GM12878 (cell line): Measurements from ENCODE around the gene GNPNAT1. TPM values are rescaled to one million over a fixed set of nuclear protein-coding genes. Genes with fewer than 3 reads are reported as not detected.
"Not testable (repeated sequence)": the region's sequence is repeated elsewhere in the genome, so short reads cannot be mapped to it uniquely, and the experiment has no call there.

Source experiments
- ATAC-seq: fragments of 200-7000 bp; cut with Tn5 transposase; 3 replicates; pipeline ENCODE4 v1.9.1; 2020; ENCODE audit warnings: mild to moderate bottlenecking, moderate library complexity
- BruUV-seq: library from RNA; stranded (reverse); fragments of 400-500 nt; replicated peaks from 2 replicates; lab custom pipeline; 2021; lab: Mats Ljungman, UMichigan
- CTCF ChIA-PET: fragments of 300-600 bp; sonication (Branson Sonifier 250); formaldehyde crosslinking; extraction: SDS; loops from one replicate; lab custom pipeline; 2021; ENCODE audit warnings: inconsistent platforms; lab: Yijun Ruan, JAX
- POLR2A ChIA-PET: fragments of 350-600 bp; formaldehyde crosslinking; extraction: SDS; loops from one replicate; lab custom pipeline; 2021; ENCODE audit warnings: inconsistent platforms; lab: Charles Lee
- RAD21 ChIA-PET: fragments of 300-600 bp; sonication (Branson Sonifier 250); formaldehyde crosslinking; loops from one replicate; lab custom pipeline; 2023; ENCODE audit warnings: antibody characterized with exemption; ENCODE audit not compliant: unreplicated experiment; lab: Charles Lee
- SMC1A ChIA-PET: fragments of 300-600 bp; sonication (Branson Sonifier 250); formaldehyde crosslinking; loops from one replicate; lab custom pipeline; 2023; ENCODE audit not compliant: unreplicated experiment, uncharacterized antibody; lab: Charles Lee
- DNase-seq: peaks from one replicate; pipeline ENCODE4 v3.0.0-alpha.2; 2011; ENCODE audit warnings: low read depth, low spot score
- FAIRE-seq: peaks from 3 replicates; lab custom pipeline; 2011; peaks lifted over from hg19 to GRCh38; lab: Jason Lieb, UNC
- H2AFZ ChIP-seq: 2 replicates; pipeline ENCODE4 v1.6.0; 2011; ENCODE audit warnings: low read depth, low read length, control low read depth; ENCODE audit not compliant: control insufficient read depth
- H3K27ac ChIP-seq: 2 replicates; pipeline ENCODE4 v1.5.1; 2011; ENCODE audit warnings: control low read depth; ENCODE audit not compliant: control insufficient read depth, insufficient read depth
- H3K27me3 ChIP-seq, 2 experiments: replicated peaks in 1 of 2; 2 replicates each; pipeline versions ENCODE4 v1.6.0 to v1.6.1; 2011; ENCODE audit warnings: low read length in 1 of 2; ENCODE audit not compliant: control insufficient read depth in 2 of 2, insufficient read depth in 2 of 2
- H3K36me3 ChIP-seq, 2 experiments: 2 replicates each; pipeline ENCODE4 v1.5.1; 2011; ENCODE audit warnings: low read length in 1 of 2; ENCODE audit not compliant: control insufficient read depth in 2 of 2, insufficient read depth in 2 of 2
- H3K4me1 ChIP-seq: 2 replicates; pipeline ENCODE4 v1.6.1; 2011; ENCODE audit warnings: mild to moderate bottlenecking, low read length, moderate library complexity, mixed read lengths; ENCODE audit not compliant: control insufficient read depth, insufficient read depth
- H3K4me2 ChIP-seq: 2 replicates; pipeline ENCODE4 v1.6.0; 2011; ENCODE audit warnings: control low read depth; ENCODE audit not compliant: control insufficient read depth, insufficient read depth
- H3K4me3 ChIP-seq: fragments of 200-600 bp; sonication (generic); 2 replicates; pipeline ENCODE4 v1.5.1; 2016
- H3K79me2 ChIP-seq: 2 replicates; pipeline ENCODE4 v1.6.0; 2011; ENCODE audit warnings: low read length; ENCODE audit not compliant: control insufficient read depth, insufficient read depth
- H3K9ac ChIP-seq: 2 replicates; pipeline ENCODE4 v1.8.0; 2011; ENCODE audit warnings: low read length, control low read depth, mixed read lengths; ENCODE audit not compliant: control insufficient read depth, insufficient read depth
- H3K9me3 ChIP-seq: replicated peaks from 3 replicates; pipeline ENCODE4 v1.5.1; 2011; ENCODE audit warnings: mild to moderate bottlenecking, low read length; ENCODE audit not compliant: control insufficient read depth, insufficient read depth
- H4K20me1 ChIP-seq: 2 replicates; pipeline ENCODE4 v1.6.0; 2011; ENCODE audit not compliant: control insufficient read depth, insufficient read depth
- RELB ChIP-seq: fragments of 450-650 bp; IDR thresholded peaks from 2 replicates; pipeline ENCODE4 v1.6.1; 2017; ENCODE audit warnings: low read depth, mild to moderate bottlenecking, moderate library complexity
- WGBS: methylation state at CpG from one replicate; pipeline ENCODE4 v1.1.6; 2016; ENCODE audit warnings: low lambda C conversion rate; ENCODE audit not compliant: insufficient replicate concordance, insufficient coverage; ENCODE audit errors: missing lambda C conversion rate; 5-methylcytosine and 5-hydroxymethylcytosine counted together
- in situ Hi-C: fragments of 300-500 bp; cut with MboI; formaldehyde crosslinking; loops from 9 replicates; pipeline ENCODE4 v1.14.3; 2018; ENCODE audit warnings: mixed read lengths
- intact Hi-C: fragments of 100-400 bp; cut with micrococcal nuclease; formaldehyde crosslinking; loops from one replicate; pipeline ENCODE4 v1.14.2; 2022; ENCODE audit not compliant: unreplicated experiment
- polyA plus RNA-seq, 11 experiments: library from polyadenylated mRNA; depleted of rRNA in 4 of 11; unstranded in 6 of 11; stranded (reverse) in 5 of 11; fragments of >200 nt; fragmentation: Nextera tagmentation in 4 of 11; fragmentation: Illumina TruSeq in 1 of 11; extraction: Ambion mirVana in 4 of 11; extraction: Trizol in 1 of 11; gene quantifications; 1 replicate in 1 of 11; 2 replicates in 10 of 11; pipeline versions ENCODE4 v1.2.1 to v1.2.3, GENCODE V29; 2011 to 2016; ENCODE audit warnings: inconsistent platforms in 2 of 11, missing spikeins in 2 of 11, low read depth in 1 of 11
- total RNA-seq, 4 experiments: library from RNA; depleted of rRNA in 3 of 4; stranded (reverse); fragments of >200 nt in 3 of 4; fragmentation: Illumina TruSeq in 1 of 4; extraction: Trizol in 1 of 4; gene quantifications; 2 replicates each; pipeline versions ENCODE4 v1.2.1 to v1.2.3, GENCODE V29; 2013 to 2021

Gene GNPNAT1
- total and polyA plus RNA-seq, 10 of the 15 experiments (the other 5 are each of a cell fraction or from before 2014, with no cell fraction given) = 18.9 to 52.6 (median 28.2) TPM

- TF ChIP-seq RELB = no peak
Observed at GRCh38 chr14:52767058-52767833, 24.2 kb downstream of the GNPNAT1 start (continued).

- H3K36me3 ChIP-seq, FAIRE-seq, H3K27ac ChIP-seq, H3K4me1 ChIP-seq, ATAC-seq, POLR2A ChIA-PET, H2AFZ ChIP-seq, intact Hi-C loops, DNase-seq, H3K9me3 ChIP-seq, H3K4me2 ChIP-seq, H4K20me1 ChIP-seq, H3K79me2 ChIP-seq, H3K4me3 ChIP-seq, H3K9ac ChIP-seq, in situ Hi-C loops, H3K27me3 ChIP-seq, CTCF ChIA-PET, SMC1A ChIA-PET, BruUV-seq: not testable (repeated sequence)
- 99% methylated on average over 4 of the region's 4 CpGs for WGBS
- RAD21 ChIA-PET = interaction anchor here (0.6 kb wide), 1 partner anchor 31 kb away, joined by 3 read pairs; no protein-coding TSS in a partner anchor
Observed at GRCh38 chr14:52762923-52763322, 28.5 kb downstream of the GNPNAT1 start.
